SKM-1 treated with dmso at 0.1 percent for 144 hours (cell line): ENCODE results near the gene GID8.
A peak's percentile ranks its signal among the peaks of the same experiment; 100 is the strongest.

Experiments used
- DNase-seq: peaks from one replicate; lab custom pipeline; 2025; ENCODE audit not compliant: unreplicated experiment; lab: John Stamatoyannopoulos, UW

GID8 gene

DNA sequence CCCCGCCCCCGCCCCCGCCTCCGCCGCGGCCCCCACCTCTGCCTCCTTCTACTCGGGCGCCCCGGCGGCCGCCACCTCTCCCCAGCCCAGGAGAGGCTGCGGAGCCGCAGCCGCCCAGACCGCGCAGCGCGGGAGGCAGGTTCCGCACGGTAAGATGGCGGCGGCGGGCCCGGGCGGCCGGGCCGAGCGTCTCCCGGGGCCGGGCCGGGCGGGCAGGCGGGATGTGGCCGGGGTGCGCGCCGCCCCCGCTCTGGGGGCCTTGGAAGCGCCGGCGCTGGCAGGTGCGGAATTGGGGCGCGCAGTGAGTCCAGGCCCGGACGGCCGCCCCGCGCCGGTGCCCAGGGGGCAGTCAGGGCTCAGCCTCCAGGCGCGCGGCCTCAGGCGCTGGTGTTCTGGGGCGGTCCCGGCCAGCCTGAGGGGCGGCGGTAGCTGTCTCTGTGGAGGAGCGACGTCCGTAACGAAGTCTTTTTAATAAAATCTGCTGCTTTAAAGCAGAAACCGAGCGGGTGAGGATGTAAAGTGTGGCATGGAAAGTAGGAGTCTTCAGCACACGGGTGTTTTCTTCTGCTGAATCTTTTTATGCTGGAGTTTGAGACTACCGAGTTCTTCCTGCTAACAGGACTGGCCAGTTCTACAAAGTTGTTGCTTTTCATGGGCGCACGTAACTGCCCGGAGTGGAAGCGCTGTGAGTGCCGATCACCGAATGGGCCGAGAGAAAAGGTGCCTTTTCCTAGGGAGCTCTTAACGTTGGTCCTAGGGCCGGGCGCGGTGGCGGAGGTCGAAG lies at the start of gene GID8:
Gene GID8 (plus strand): TSS at position 43 of the 784 bp plus-strand sequence. CDS start 3,356 bp downstream, outside the sequence.
- no peak for DNase-seq

DNA sequence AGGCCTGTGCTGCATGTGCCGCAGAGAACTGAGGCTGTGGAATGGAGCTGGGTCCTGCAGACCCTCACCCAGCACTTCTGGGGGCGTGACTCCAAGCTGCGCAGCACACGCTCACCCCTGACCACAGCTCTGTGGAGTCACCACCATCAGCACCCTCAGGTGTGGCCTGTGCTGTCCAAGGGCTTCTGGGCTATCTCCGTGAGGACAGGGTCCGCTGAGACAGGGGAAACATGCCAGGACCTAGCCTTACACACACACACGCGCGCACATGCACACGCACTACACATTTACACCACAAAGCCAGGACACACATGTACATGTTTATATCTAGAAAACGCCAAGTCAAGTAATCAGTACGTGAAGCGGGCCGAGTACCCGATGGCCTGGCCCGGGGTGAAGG lies 49.5 kb upstream of the GID8 start:
- no peak for DNase-seq

DNA sequence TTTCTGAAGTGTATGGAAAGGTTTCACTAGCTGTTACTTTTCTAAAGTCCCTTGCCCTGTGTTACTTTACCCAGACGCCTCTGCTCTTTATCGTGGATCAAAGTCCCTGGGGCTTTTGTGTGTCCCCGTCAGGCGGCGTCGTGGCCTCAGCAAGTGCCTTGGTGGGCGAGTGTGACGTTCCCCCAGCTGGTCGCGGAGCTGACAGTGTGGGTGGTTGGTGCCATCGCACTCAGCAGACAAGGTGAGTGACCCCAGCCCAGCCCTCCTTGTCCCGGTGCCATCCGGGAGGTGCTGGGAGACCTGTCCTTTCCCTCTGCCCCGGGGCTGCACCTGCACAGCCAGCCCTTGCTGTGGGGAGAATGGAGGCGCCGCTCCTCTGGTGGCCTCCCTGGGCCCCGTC lies 49.0 kb upstream of the GID8 start:
- no peak for DNase-seq

DNA sequence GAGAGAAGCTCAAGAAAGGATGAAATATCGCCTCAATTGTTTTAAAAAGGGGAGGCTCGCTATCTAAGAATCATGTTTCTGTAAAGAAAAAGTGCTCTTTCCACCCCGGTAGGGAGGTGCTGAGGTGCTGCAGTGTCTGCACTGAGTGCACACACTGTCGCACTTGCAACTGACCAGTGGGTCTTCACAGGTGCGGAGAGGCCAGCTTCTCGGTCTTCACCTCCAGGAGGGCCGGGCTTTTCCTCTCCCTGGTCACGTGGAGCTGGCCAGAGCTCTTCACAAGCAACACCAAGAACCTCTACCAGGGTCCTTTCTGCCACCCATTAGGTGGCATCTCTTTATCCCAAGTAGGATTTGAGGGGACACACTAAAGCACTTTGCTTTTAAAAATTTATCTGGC lies 48.5 kb upstream of the GID8 start:
- DNase-seq = no peak

DNA sequence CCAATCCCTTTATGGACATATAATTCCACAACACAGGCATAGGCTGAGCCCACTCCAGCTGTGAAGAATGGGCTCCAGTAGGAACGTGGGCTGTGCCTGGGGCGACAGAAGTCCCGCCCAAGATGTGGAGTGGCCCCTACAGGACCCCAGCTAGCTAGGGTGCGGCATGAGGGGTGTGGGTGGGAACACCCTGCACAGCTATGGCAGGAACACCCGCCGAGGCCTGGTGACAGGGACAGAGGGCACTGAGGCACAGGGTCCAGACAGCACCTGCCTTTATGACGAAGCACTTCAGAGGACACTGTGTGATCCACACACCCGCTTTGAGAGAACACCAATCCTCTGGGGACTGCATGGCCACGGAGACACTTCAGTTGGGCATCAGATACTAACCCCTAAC lies 48.1 kb upstream of the GID8 start:
- DNase-seq = no peak

DNA sequence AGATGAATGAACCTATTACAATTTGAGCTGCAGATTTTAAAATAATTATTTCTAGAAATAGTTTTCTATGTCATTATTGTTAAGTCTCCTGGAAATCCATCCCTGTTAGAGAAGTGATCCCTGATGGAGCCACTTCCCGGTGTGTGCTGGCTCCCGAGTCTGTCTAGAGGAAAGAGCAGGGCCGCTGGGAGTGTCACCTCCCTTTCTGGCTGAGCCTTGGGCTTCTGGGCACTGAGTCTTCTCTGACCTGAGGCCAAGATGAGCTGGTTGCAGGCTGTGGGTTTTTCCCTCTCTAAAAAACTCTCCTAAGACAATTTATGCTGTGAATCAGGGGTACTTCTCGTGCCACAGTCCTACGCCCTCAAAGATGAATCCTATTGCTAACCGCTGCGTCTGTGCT lies 47.5 kb upstream of the GID8 start:
- no peak for DNase-seq

DNA sequence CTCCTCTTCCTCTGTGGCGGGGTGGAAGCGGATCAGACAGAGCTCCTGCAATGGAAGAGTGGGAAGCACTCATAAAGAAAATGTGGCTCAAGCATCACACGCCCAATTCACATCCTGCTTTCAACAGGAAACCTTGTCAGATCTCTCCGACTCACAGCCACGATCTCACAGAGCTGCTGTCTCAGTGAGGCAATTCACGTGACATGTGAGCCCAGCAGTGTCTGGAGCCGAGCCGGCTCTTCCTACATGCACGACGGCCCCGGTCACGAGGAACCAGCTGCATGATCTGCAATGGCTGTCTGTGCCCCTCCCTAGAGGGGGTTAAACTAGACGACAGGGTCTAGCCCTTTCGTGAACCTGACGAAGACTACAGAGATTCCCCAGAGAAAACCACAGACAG lies 46.8 kb upstream of the GID8 start:
- no peak for DNase-seq

DNA sequence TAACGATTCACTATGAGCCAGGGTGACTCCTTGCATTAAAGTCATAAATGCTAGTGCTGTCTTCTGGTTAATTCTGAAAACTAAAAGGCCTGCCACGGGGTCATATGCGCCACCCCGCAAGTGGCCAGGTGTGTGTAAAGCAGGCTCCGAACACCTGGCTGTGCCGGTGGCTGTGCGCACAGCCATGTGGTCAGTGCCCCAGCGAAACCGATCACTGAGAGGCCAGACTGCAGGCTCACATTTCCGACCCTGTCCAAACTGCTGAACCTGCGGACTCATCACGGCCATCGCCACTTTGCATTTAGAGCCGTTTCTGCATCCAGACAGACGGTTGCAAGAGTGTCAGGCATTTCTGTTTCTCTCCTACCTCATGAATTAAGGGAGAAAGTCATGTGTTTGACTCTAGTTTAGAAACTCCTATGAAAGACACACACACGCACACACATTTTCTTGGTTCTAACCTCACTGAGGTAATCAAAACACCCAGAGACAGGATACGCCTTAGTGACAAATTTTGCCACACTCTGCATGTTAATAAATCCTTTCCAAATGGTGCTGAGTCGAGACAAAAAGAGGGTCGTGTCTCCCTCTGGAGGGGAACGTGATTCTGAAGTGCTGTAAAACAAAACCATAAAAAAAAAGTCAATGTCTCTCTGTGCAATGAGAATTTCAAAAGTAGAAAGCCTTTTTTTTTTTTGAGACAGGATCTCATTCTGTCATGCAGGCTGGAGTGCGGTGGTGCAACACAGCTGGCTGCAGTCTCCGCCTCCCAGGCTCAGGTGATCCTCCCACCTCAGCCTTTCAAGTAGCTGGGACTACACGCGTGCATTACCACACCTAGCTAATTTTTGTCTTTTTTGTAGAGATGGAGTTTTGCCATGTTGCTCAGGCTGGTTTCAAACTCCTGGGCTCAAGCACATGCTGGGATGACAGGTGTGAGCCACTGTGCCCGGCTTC lies 45.3 kb upstream of the GID8 start:
- DNase-seq = no peak

DNA sequence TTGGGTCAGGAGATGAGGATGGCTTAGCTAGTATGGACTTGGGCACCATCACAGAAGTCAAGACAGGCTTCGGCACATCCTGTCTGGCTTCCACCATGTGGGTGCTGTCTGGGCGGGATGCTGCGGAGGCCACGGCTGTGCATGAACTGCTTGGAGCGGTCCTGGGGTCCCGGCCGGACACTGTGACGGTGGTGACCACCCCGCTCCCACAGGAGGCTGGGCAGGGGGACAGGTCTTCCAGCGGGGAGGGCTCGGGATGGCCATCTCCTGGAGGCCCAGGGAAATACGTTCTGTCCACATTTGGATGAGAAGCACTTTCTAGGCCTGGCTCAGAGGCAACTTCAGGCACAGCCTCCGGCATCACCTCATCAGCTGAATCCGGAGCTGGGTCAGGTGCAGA lies 44.2 kb upstream of the GID8 start:
- no peak for DNase-seq

DNA sequence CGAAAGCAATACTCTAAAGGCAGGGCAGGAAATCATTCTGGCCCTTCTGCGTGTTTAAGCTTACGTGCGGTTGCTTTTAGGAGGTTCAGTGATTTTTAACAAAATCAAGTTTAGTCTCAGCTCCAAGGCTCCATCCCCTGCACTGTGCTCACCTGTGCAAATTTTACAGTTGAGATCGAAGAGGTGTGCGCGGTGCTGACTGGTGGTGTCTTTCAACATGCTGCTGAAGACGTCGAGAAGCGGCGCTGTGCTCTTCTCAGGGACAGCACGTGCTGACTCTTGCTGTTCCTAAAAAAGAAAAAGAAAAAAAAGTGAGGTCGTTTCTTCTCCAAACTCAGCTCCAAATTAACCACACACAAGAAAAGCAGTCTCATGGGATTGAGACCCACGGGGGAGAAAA lies 43.7 kb upstream of the GID8 start:
- DNase-seq = no peak

DNA sequence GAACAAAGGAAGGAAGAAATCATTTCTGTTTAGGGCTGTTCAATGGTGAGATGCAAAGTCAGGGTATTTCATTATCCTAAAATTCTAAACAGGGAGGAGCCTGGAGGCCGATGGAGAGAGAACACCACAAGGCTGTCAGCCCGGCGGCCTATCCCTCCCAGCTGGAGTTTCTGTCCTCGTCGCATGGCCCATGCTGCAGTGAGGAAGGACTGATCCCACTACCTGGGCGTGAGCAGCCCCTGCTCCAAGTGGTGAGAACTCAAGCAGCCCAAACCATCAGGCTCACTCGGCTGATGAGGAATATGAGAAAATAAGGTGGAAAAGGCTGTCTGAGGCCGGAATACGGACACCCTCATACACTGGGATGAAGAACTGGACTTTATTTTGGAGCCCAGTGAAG lies 42.4 kb upstream of the GID8 start:
- DNase-seq = no peak

DNA sequence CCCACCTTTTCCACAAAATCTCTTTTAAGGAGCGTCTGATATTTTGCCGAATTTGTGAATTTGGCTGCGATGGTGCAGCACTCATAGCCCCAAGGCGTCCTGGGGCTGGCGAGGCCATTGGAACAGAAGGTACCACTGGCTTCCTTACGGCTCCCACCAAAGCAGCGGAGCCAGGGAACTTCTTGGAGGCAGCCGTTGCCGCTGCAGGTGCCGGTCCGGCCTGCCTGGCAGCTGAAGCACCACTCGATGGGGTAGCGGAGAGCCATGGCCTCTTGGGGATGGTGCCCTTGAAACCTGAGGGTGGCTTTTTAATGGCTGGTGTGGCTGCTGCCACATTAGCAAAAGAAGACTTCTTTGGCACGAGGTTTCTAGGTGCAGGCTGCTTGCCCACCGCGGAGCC lies 41.4 kb upstream of the GID8 start:
- no peak for DNase-seq

DNA sequence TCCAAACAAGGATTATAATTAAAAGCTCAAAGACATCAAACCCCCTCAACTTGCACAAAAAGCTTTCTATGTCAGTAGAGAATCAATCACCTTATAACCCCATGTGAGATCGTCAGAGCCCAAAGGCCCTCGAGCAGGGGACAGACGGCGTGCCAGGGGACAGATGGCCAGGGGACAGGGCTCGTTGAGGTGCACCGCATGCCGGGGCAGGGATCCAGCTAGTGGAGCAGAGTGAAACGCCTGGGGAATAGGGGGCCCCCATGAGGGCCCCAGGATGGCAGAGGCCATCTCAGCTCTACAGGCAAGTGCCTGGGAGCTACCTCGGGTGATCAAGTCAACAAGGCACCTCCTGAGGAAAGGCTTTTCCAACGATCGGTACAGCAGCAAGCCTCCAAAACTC lies 40.3 kb upstream of the GID8 start:
- DNase-seq = no peak

DNA sequence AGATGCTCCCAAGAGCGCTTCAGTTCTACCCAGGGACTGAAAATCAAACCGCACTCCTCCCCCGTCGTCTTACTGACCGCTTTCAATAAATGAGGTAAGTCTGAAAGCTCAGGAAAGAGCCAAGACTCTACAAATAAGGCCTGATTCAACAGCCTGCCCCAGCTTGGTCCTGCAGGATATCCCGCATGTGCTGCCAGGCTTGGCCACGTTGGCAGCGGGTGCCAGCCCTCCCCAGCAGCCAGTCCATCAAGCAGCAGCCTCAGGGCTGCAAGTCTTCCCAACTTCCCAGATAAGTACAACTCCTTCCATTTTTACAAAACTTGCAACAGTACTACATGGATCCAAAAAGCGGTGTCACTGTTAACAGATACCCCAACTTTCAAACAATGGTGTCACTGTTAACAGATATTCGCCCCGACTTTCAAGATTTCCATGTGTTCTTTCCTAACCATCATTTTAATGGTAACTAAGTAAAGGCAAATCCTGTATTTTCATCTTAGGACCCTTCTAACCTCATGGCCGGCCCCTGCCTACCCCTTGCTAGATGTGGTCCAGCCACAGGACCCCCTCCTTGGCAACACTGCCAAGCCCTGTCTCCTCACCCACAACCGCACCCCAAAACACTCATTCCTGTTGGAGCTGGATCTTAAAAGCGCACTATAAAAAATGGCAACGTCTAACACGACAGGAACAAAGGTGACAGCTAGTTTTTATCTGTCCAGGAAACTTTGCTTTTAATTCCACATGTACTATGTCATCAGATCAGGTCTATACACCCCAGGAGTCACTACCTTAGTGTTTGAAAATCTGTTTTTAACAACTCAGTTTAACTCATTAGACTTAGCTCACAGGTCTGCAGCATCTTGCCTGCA lies 39.6 kb upstream of the GID8 start:
- no peak for DNase-seq

DNA sequence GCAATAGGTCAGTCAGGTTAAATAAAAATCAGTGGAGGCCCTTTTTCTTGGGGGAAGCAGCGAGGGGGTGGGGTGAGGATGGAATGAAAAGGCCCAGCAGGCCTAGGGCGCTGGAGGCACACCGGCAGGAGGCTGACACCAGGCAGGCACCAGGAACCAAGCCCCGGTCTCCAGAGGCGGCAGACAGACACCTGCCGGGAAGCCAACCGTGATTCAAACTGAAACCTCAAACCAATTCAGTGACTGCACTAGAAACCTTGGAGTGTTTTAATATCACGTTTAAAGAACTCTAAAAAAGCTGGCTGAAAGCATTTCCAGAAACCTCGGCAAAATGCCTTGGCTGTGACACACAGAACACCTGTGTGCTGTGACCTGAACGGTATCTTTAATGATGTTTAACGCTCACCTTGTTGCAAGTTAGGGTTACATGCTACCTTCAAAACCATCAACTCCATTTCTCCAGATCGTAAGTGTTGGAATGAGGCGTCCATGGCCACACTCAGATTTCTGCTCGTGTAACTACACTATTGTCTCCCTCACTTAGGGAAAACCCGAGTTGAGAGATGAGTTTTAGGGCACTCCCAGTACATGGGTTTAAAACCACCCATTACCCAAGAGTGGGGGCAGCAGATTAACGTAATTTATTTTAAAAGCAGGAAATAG lies 38.8 kb upstream of the GID8 start:
- DNase-seq = no peak

DNA sequence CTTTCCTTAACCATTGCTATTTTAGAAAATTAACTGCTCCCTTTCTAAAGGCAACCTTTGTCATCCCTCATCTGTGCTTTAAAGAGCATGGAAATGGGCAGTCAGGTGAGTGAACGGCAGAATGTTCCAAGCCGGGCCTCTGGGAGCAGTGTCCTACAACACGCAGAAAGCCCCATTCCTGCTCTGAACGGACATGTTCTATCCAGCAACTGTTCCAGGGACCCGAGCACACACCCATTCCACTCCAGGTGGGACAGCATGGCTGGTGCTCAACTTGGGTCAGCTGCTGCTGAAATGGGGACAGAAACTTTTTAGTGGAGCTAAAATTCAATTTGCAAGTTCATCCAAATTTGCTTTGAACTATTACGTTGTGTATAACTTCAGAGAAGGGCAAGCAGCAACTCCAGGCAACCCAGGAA lies 38.3 kb upstream of the GID8 start:
- no peak for DNase-seq

DNA sequence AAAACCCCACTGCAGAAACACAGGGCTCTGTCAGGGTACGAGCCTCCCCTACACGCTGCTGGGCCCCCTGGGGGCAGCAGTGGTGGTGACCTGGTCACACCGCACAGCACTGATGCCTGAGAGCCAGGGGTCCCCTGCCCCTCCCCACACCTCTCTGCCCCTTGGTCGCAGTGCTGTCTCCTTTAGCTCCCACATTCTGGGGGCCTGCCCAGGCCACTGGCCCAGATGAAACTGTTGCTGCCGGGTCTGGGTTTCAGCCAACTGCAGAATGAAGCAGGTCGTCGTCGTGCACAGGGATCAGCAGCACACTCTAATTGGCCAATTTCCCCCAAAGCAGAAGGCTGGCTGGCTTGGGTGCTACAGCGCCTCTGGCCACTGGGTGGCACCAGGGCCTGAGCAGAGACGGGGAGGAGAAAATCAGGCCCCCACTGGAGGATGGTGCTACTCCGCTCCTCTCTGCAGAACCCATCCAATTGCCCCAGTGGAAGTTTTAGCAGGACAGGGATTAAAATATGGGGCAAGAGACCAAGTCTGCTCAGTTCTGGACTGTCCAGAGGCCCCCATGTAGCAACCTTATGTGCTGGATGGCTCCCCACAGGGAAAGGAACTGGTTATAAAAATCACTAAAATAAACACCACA lies 37.8 kb upstream of the GID8 start:
- peak; percentile 72 for DNase-seq

DNA sequence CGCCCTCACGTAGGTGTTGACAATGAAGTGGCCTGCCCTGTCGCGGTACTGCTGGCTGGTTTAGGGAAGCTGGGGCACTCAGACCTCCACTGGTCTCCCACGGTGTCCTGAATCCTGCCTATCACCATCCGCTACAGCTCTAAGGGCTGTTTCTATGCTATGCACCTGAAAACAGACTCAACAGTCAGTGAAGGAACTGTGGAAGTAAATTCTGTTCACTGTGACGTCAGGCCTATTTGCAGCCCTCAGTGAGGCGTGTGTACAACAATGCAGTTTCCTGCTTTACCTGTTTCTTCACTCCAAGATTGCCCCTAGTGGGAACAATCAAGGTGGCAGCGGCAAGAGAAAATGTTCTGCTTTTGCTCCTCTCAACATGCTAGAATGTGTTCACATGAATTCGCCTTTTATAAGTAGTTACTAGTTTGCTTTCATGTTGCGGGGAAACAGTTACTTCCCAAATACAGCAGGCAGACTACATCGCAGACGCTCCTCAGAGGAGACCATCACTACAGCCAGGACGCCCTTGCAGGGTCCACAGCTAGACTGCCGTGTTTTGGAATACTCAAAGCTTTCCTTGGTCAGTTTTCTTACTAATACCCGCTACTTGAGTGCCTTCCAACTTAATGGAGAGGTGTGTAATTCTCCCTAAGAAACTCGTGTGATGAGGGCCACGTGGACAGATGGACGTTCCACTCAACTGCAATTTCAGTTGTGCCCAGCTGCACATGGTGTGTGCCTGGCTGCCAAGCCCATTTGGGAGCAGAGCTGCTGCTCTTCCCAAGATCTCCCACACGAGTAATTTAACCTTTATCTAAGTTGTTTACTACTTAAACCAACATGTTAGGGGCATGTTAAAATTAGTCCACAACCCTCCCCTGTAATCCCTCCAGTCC lies 37.0 kb upstream of the GID8 start:
- DNase-seq = no peak

DNA sequence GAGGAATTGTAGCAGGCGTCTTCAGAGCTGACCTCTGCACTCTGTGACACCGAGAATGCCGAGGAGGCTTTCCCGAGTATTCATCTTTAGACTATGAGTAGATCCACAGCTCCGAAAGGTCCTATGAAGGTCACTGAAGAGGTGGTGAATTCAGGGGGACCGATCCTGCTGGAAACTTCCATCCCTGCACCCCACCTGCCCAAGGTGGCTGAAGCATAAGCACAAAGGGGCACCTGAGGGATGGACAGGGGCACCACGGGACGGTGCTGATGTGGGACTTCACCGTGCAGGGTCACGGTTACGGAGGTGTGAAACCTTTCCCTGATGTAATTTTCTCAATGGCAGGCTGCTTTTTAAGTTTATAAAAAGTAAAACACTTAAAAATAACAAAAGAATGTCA lies 36.1 kb upstream of the GID8 start:
- DNase-seq = no peak
